CD4-positive, alpha-beta T cell (primary cell): ENCODE results near the gene KRTAP10-7. TPM values are rescaled to one million over a fixed set of nuclear protein-coding genes. Genes with fewer than 3 reads are reported as not detected.
"Not testable (repeated sequence)": the region's sequence is repeated elsewhere in the genome, so short reads cannot be mapped to it uniquely, and the experiment has no call there.

Source experiments
- ATAC-seq: fragments of 200-7000 bp; cut with Tn5 transposase; one replicate; pipeline ENCODE4 v1.10.0; 2022; ENCODE audit warnings: mild to moderate bottlenecking; ENCODE audit not compliant: poor library complexity
- CTCF ChIA-PET: fragments of 350-600 bp; sonication (Branson Sonifier 250); formaldehyde crosslinking; loops from one replicate; lab custom pipeline; 2021; ENCODE audit warnings: antibody characterized with exemption, inconsistent platforms; lab: Charles Lee
- POLR2A ChIA-PET: fragments of 350-600 bp; sonication (Branson Sonifier 250); formaldehyde crosslinking; loops from one replicate; lab custom pipeline; 2021; ENCODE audit warnings: antibody characterized with exemption, inconsistent platforms; lab: Charles Lee
- DNase-seq, 14 experiments: peaks; one replicate each; pipeline ENCODE4 v3.0.0-alpha.2; 2013 to 2020; ENCODE audit warnings: mixed read lengths in 2 of 14
- H3K27ac ChIP-seq, 2 donors: one replicate each; pipeline versions ENCODE4 v1.5.1 to v1.7.0; 2013; ENCODE audit warnings: low read length in 2 of 2, low read depth in 1 of 2, mild to moderate bottlenecking in 1 of 2
- H3K27me3 ChIP-seq, 2 experiments: 1 replicate in 1 of 2; 2 replicates in 1 of 2; pipeline versions ENCODE4 v1.6.1 to v1.7.0; 2013; ENCODE audit warnings: low read length in 2 of 2, control low read depth in 1 of 2, mild to moderate bottlenecking in 1 of 2, moderate library complexity in 1 of 2; ENCODE audit not compliant: insufficient read depth in 2 of 2, control insufficient read depth in 1 of 2
- H3K36me3 ChIP-seq: one replicate; pipeline ENCODE4 v1.6.1; 2013; ENCODE audit warnings: low read length, control low read depth; ENCODE audit not compliant: insufficient read depth
- H3K4me1 ChIP-seq: one replicate; pipeline ENCODE4 v1.6.1; 2013; ENCODE audit warnings: low read length, control low read depth; ENCODE audit not compliant: insufficient read depth
- H3K4me3 ChIP-seq: one replicate; pipeline ENCODE4 v1.5.1; 2013; ENCODE audit warnings: mild to moderate bottlenecking, low read length, moderate library complexity
- H3K9me3 ChIP-seq, 2 experiments: 1 replicate in 1 of 2; 2 replicates in 1 of 2; pipeline versions ENCODE4 v1.6.1 to v1.7.0; 2013; ENCODE audit warnings: low read length in 2 of 2, mild to moderate bottlenecking in 2 of 2, control low read depth in 1 of 2, moderate library complexity in 1 of 2; ENCODE audit not compliant: control insufficient read depth in 1 of 2, insufficient read depth in 1 of 2
- H3K27ac Mint-ChIP-seq: one replicate; pipeline ENCODE4 v1.8.0; 2020; ENCODE audit warnings: mixed read lengths
- H3K27me3 Mint-ChIP-seq: one replicate; pipeline ENCODE4 v1.8.0; 2021; ENCODE audit warnings: mixed read lengths
- H3K36me3 Mint-ChIP-seq: one replicate; pipeline ENCODE4 v1.8.0; 2021; ENCODE audit warnings: low read depth, mixed read lengths
- H3K4me1 Mint-ChIP-seq: one replicate; pipeline ENCODE4 v1.8.0; 2021; ENCODE audit warnings: low read depth, mixed read lengths
- H3K4me3 Mint-ChIP-seq: one replicate; pipeline ENCODE4 v1.8.0; 2020; ENCODE audit warnings: mild to moderate bottlenecking, mixed read lengths
- H3K9me3 Mint-ChIP-seq: one replicate; pipeline ENCODE4 v1.8.0; 2020; ENCODE audit warnings: mixed read lengths
- intact Hi-C, 2 experiments: fragments of 100-400 bp; cut with DNase I in 1 of 2; cut with micrococcal nuclease in 1 of 2; formaldehyde crosslinking; loops; one replicate each; pipeline versions ENCODE4 v1.15.1 to v1.9.0; 2023 to 2025; cut with DNase I, micrococcal nuclease
- total RNA-seq, 174 experiments: library from RNA in 2 of 174; stranded (reverse) in 2 of 174; gene quantifications; one replicate each; pipeline ENCODE4 v1.2.3 and lab custom pipeline; 2021 to 2026
- TF ChIP-seq, protein P1 (sequence below): fragments of 200-600 bp; IDR thresholded peaks from one replicate; pipeline ENCODE4 v1.8.0; 2022; ENCODE audit warnings: antibody characterized with exemption, mild to moderate bottlenecking

KRTAP10-7 gene
- total RNA-seq, 2 experiments from 2014 or later: not detected

- DNase-seq (no peak), ATAC-seq (no peak)
- no peaks in the 10 kb centered on the region for H3K36me3 ChIP-seq
- H3K9me3 Mint-ChIP-seq: peaks cover 10% of the 10 kb centered on the region
- H3K27me3 Mint-ChIP-seq: peaks cover 4% of the 10 kb centered on the region
- no peak overlapping the region for H3K27ac Mint-ChIP-seq
- no peak overlapping the region for H3K4me3 ChIP-seq
- H3K9me3 ChIP-seq: peaks cover 18 to 22% of the 10 kb centered on the region in 2 experiments
- no peak overlapping the region for H3K27ac ChIP-seq
- ChIA-PET CTCF (no interaction called here), POLR2A (no interaction called here)
- intact Hi-C loops: no loop called here
- no peak overlapping the region for H3K4me3 Mint-ChIP-seq
- peaks cover 2% of the 10 kb centered on the region for H3K4me1 ChIP-seq
- H3K4me1 Mint-ChIP-seq: no peaks in the 10 kb centered on the region
- no peaks in the 10 kb centered on the region for H3K27me3 ChIP-seq
- H3K36me3 Mint-ChIP-seq: no peaks in the 10 kb centered on the region
- TF ChIP-seq, protein P1, sequence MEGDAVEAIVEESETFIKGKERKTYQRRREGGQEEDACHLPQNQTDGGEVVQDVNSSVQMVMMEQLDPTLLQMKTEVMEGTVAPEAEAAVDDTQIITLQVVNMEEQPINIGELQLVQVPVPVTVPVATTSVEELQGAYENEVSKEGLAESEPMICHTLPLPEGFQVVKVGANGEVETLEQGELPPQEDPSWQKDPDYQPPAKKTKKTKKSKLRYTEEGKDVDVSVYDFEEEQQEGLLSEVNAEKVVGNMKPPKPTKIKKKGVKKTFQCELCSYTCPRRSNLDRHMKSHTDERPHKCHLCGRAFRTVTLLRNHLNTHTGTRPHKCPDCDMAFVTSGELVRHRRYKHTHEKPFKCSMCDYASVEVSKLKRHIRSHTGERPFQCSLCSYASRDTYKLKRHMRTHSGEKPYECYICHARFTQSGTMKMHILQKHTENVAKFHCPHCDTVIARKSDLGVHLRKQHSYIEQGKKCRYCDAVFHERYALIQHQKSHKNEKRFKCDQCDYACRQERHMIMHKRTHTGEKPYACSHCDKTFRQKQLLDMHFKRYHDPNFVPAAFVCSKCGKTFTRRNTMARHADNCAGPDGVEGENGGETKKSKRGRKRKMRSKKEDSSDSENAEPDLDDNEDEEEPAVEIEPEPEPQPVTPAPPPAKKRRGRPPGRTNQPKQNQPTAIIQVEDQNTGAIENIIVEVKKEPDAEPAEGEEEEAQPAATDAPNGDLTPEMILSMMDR: no peak
Observed at GRCh38 chr21:44606495-44606894, 6.1 kb downstream of the KRTAP10-7 start.

- CTCF ChIA-PET: no interaction called here
- peaks cover 22 to 26% of the 10 kb centered on the region in 2 experiments for H3K9me3 ChIP-seq
- DNase-seq: no peak
- peaks cover 4% of the 10 kb centered on the region for H3K27me3 Mint-ChIP-seq
- TF ChIP-seq, protein P1: no peak
- no peak for ATAC-seq
- no peak overlapping the region for H3K4me3 ChIP-seq
- H3K27ac ChIP-seq: no peak overlapping the region
- intact Hi-C loops: no loop called here
- no peaks in the 10 kb centered on the region for H3K36me3 Mint-ChIP-seq
- H3K4me1 Mint-ChIP-seq: no peaks in the 10 kb centered on the region
- H3K9me3 Mint-ChIP-seq: peaks cover 10% of the 10 kb centered on the region
- no peaks in the 10 kb centered on the region for H3K36me3 ChIP-seq
- no peak overlapping the region for H3K27ac Mint-ChIP-seq
- POLR2A ChIA-PET: no interaction called here
- no peaks in the 10 kb centered on the region for H3K4me1 ChIP-seq
- H3K27me3 ChIP-seq: no peaks in the 10 kb centered on the region
- H3K4me3 Mint-ChIP-seq: no peak overlapping the region
Observed at GRCh38 chr21:44609193-44609592, 8.8 kb downstream of the KRTAP10-7 start.

DNA sequence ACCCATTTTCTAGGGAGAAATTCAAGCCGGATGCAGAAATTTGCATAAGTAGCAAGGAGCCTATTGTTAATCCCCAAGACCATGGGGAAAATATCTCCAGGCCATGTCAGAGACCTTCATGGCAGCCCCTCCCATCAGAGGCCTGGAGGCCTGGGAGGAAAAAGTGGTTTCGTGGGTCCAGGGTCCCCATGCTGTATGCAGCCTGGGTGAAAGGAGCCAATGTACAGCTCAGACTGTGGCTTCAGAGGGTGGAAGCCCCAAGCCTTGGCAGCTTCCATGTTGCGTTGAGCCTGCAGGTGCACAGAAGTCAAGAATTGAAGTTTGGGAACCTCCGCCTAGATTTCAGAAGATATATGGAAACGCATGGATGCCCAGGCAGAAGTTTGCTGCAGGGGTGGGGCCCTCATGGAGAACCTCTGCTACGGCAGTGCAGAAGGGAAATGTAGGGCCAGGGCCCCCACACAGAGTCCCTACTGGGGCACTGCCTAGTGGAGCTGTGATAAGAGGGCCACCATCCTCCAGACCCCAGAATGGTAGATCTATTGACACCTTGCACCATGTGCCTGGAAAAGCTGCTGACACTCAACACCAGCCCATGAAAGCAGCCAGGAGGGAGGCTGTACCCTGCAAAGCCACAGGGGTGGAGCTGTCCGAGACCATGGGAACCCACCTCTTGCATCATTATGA lies 9.9 kb downstream of the KRTAP10-7 start:
- ATAC-seq, CTCF ChIA-PET, H3K27me3 Mint-ChIP-seq, H3K36me3 ChIP-seq, H3K27ac ChIP-seq, H3K27me3 ChIP-seq, H3K4me3 ChIP-seq, H3K4me1 Mint-ChIP-seq, H3K36me3 Mint-ChIP-seq, DNase-seq, POLR2A ChIA-PET, H3K4me3 Mint-ChIP-seq, H3K9me3 Mint-ChIP-seq, H3K4me1 ChIP-seq, H3K27ac Mint-ChIP-seq: not testable (repeated sequence)
- intact Hi-C loops: loop anchor here in 1 of 2 experiments (10.0 kb wide), 1 partner anchor 65 kb away; the partner anchor contains the start of gene KRTAP10-1
- H3K9me3 ChIP-seq: peaks cover 22 to 26% of the 10 kb centered on the region in 2 experiments
